ENCODE results near the gene DNAJC27. TPM values are rescaled to one million over a fixed set of nuclear protein-coding genes. Genes with fewer than 3 reads are reported as not detected.

Gene DNAJC27
- total and polyA plus RNA-seq, 4 donors: 1.7 to 13.9 (median 4.6) TPM

GRCh38 chr2:24930768-24931167 is 41.0 kb downstream of the DNAJC27 start:
- H3K9me3 ChIP-seq (ENCODE audit: control insufficient read depth in 4 of 4, insufficient read depth in 3 of 4, low read length in 3 of 4): no peaks in the 10 kb centered on the region
- ATAC-seq (ENCODE audit: insufficient read depth, low FRiP score) (no peak), DNase-seq (no peak)
- TF ChIP-seq CTCF (IDR thresholded peaks at IDR 0.05; ENCODE audit: control extremely low read depth, extremely low read depth): no peak
- H3K9ac ChIP-seq (ENCODE audit: insufficient read depth in 1 of 2, low read length in 2 of 2): no peak overlapping the region
- WGBS, 2 donors: 24 to 47% methylated on average over 6 of the region's 6 CpGs
- H3K4me3 ChIP-seq: no peak overlapping the region
- H3K27ac ChIP-seq (ENCODE audit: low read depth in 1 of 2, low read length in 1 of 2): no peak overlapping the region
- no peaks in the 10 kb centered on the region for H3K36me3 ChIP-seq (ENCODE audit: control insufficient read depth in 4 of 4, insufficient read depth in 4 of 4, low read length in 4 of 4)
- H3K27me3 ChIP-seq (ENCODE audit: control insufficient read depth in 3 of 3, insufficient read depth in 3 of 3, low read length in 2 of 3): peaks cover 0 to 2% (median 0%) of the 10 kb centered on the region in 3 donors
- H3K4me1 ChIP-seq (ENCODE audit: control insufficient read depth in 5 of 5, insufficient read depth in 5 of 5, low read length in 5 of 5): peaks cover 0 to 9% (median 5%) of the 10 kb centered on the region in 5 donors

- Histone ChIP-seq H3K9ac (ENCODE audit: insufficient read depth in 1 of 2, low read length in 2 of 2) (no peak overlapping the region), H3K27me3 (ENCODE audit: control insufficient read depth in 3 of 3, insufficient read depth in 3 of 3, low read length in 2 of 3) (peaks cover 0 to 9% (median 0%) of the 10 kb centered on the region in 3 donors), H3K4me3 (no peak overlapping the region), H3K36me3 (ENCODE audit: control insufficient read depth in 4 of 4, insufficient read depth in 4 of 4, low read length in 4 of 4) (no peaks in the 10 kb centered on the region), H3K9me3 (ENCODE audit: control insufficient read depth in 4 of 4, insufficient read depth in 3 of 4, low read length in 3 of 4) (no peaks in the 10 kb centered on the region), H3K27ac (ENCODE audit: low read depth in 1 of 2, low read length in 1 of 2) (no peak overlapping the region), H3K4me1 (ENCODE audit: control insufficient read depth in 5 of 5, insufficient read depth in 5 of 5, low read length in 5 of 5) (peaks cover 0 to 9% (median 5%) of the 10 kb centered on the region in 5 donors)
- DNase-seq (no peak), ATAC-seq (ENCODE audit: insufficient read depth, low FRiP score) (no peak)
- no peak for TF ChIP-seq CTCF (IDR thresholded peaks at IDR 0.05; ENCODE audit: control extremely low read depth, extremely low read depth)
- WGBS, 2 donors: 92 to 96% methylated on average over 3 of the region's 3 CpGs
Observed at GRCh38 chr2:24929230-24929629, 42.5 kb downstream of the DNAJC27 start.

- Histone ChIP-seq H3K9ac (ENCODE audit: insufficient read depth in 1 of 2, low read length in 2 of 2) (no peak overlapping the region), H3K9me3 (ENCODE audit: control insufficient read depth in 4 of 4, insufficient read depth in 3 of 4, low read length in 3 of 4) (no peaks in the 10 kb centered on the region), H3K27me3 (ENCODE audit: control insufficient read depth in 3 of 3, insufficient read depth in 3 of 3, low read length in 2 of 3) (peaks cover 0 to 9% (median 0%) of the 10 kb centered on the region in 3 donors), H3K36me3 (ENCODE audit: control insufficient read depth in 4 of 4, insufficient read depth in 4 of 4, low read length in 4 of 4) (no peaks in the 10 kb centered on the region), H3K27ac (ENCODE audit: low read depth in 1 of 2, low read length in 1 of 2) (no peak overlapping the region), H3K4me3 (no peak overlapping the region), H3K4me1 (ENCODE audit: control insufficient read depth in 5 of 5, insufficient read depth in 5 of 5, low read length in 5 of 5) (peaks cover 0 to 9% (median 5%) of the 10 kb centered on the region in 5 donors)
- no peak for DNase-seq
- TF ChIP-seq CTCF (IDR thresholded peaks at IDR 0.05; ENCODE audit: control extremely low read depth, extremely low read depth): no peak
- ATAC-seq (ENCODE audit: insufficient read depth, low FRiP score): no peak
Observed at GRCh38 chr2:24928036-24928435, 43.7 kb downstream of the DNAJC27 start.

All from lung (tissue), 12 donors.